Prostate gland (tissue), 2 donors: ENCODE results near the gene ZBTB47. TPM values are rescaled to one million over a fixed set of nuclear protein-coding genes. Genes with fewer than 3 reads are reported as not detected.

ENCODE experiments used
- DNase-seq: peaks from one replicate; pipeline ENCODE4 v3.0.0-alpha.2; 2019; ENCODE audit warnings: low spot score
- H3K27ac ChIP-seq, 2 donors: fragments of 200-600 bp; sonication (generic); 2 replicates each; pipeline ENCODE4 v1.5.1; 2017 to 2019
- H3K27me3 ChIP-seq: fragments of 200-600 bp; sonication (generic); replicated peaks from 2 replicates; pipeline ENCODE4 v1.5.1; 2019; ENCODE audit not compliant: insufficient read depth
- H3K36me3 ChIP-seq, 2 donors: fragments of 200-600 bp; sonication (generic); 1 replicate in 1 of 2; 2 replicates in 1 of 2; pipeline versions ENCODE4 v1.5.1 to v1.8.1; 2017 to 2019
- H3K4me1 ChIP-seq: fragments of 200-600 bp; sonication (generic); replicated peaks from 2 replicates; pipeline ENCODE4 v1.5.1; 2019
- H3K4me3 ChIP-seq, 2 donors: fragments of 200-600 bp; sonication (generic); 2 replicates each; pipeline ENCODE4 v1.5.1; 2017 to 2019
- H3K9me3 ChIP-seq: fragments of 200-600 bp; sonication (generic); 2 replicates; pipeline ENCODE4 v1.5.1; 2017
- CTCF ChIP-seq, 4 experiments: fragments of 200-600 bp in 2 of 4; fragments of 450-650 bp in 2 of 4; sonication (generic) in 2 of 4; IDR thresholded peaks; 1 replicate in 3 of 4; 2 replicates in 1 of 4; pipeline ENCODE4 v1.5.1; 2016 to 2019; ENCODE audit warnings: antibody characterized with exemption in 4 of 4, mild to moderate bottlenecking in 2 of 4, moderate library complexity in 2 of 4
- POLR2A ChIP-seq: fragments of 450-650 bp; IDR thresholded peaks from one replicate; pipeline ENCODE4 v1.6.1; 2016; ENCODE audit warnings: antibody characterized with exemption, mild to moderate bottlenecking
- POLR2AphosphoS5 ChIP-seq: sonication (generic); formaldehyde crosslinking; IDR thresholded peaks from one replicate; pipeline ENCODE4 v1.6.1; 2017; ENCODE audit warnings: antibody characterized with exemption
- WGBS: methylation state at CpG from one replicate; pipeline ENCODE4 v1.1.5; 2018; 5-methylcytosine and 5-hydroxymethylcytosine counted together
- intact Hi-C: fragments of 100-400 bp; cut with DNase I; formaldehyde crosslinking; loops from one replicate; pipeline ENCODE4 v1.14.2; 2022
- total RNA-seq, 2 donors: library from RNA; depleted of rRNA; stranded (reverse); fragments of >200 nt; gene quantifications; one replicate each; pipeline ENCODE4 v1.1.0, GENCODE V29; 2016

ZBTB47 gene
- total RNA-seq = 10 to 100 TPM; 22.1 to 38.0 TPM

GRCh38 chr3:42653560-42654330 is at the start of gene ZBTB47:
TSS of gene ZBTB47 (plus strand) at chr3:42653697. CDS start at chr3:42658356, 4,659 bp downstream.
- H3K27me3 ChIP-seq = no peaks in the 10 kb centered on the region
- H3K4me3 ChIP-seq = peak within 1 kb of the TSS; percentile 64 to 68
- no peaks in the 10 kb centered on the region for H3K36me3 ChIP-seq
- intact Hi-C loops = loop anchor here (2.0 kb wide), 2 partner anchors 53 to 93 kb away; partner anchors contain the start of gene NKTR
- no peaks in the 10 kb centered on the region for H3K4me1 ChIP-seq
- H3K9me3 ChIP-seq = no peaks in the 10 kb centered on the region
- no peak for DNase-seq
- no peak for TF ChIP-seq CTCF (IDR thresholded peaks at IDR 0.05)
- H3K27ac ChIP-seq = peak within 1 kb of the TSS; percentile 85 to 90
- WGBS = under 1% methylated on average over 27 of the region's 31 CpGs

- intact Hi-C loops = loop anchor here (5.0 kb wide), 1 partner anchor 142 kb away; no protein-coding TSS in a partner anchor
- no peaks in the 10 kb centered on the region for H3K27me3 ChIP-seq
- TF ChIP-seq CTCF (IDR thresholded peaks at IDR 0.05) = no peak
- TF ChIP-seq POLR2A = no peak
- peaks cover 4% of the 10 kb centered on the region for H3K4me1 ChIP-seq
- H3K9me3 ChIP-seq = no peaks in the 10 kb centered on the region
- no peak overlapping the region for H3K27ac ChIP-seq
- DNase-seq = no peak
- 50% methylated on average over 5 of the region's 5 CpGs for WGBS
- no peaks in the 10 kb centered on the region for H3K36me3 ChIP-seq
- no peak overlapping the region for H3K4me3 ChIP-seq
Observed at GRCh38 chr3:42605546-42606173, 47.8 kb upstream of the ZBTB47 start.

GRCh38 chr3:42608581-42608980 is 44.9 kb upstream of the ZBTB47 start:
- Histone ChIP-seq H3K27ac (no peak overlapping the region), H3K9me3 (no peaks in the 10 kb centered on the region), H3K27me3 (no peaks in the 10 kb centered on the region), H3K4me3 (no peak overlapping the region), H3K36me3 (no peaks in the 10 kb centered on the region), H3K4me1 (no peaks in the 10 kb centered on the region)
- DNase-seq = no peak
- 18% methylated on average over 5 of the region's 5 CpGs for WGBS
- intact Hi-C loops = loop anchor here (5.0 kb wide), 1 partner anchor 139 kb away; no protein-coding TSS in a partner anchor
- TF ChIP-seq CTCF (IDR thresholded peaks at IDR 0.05) = no peak
- no peak for TF ChIP-seq POLR2A
- TF ChIP-seq POLR2AphosphoS5 = no peak

GRCh38 chr3:42610976-42611375 is 42.5 kb upstream of the ZBTB47 start:
- no peak for TF ChIP-seq POLR2AphosphoS5
- no peak for TF ChIP-seq CTCF (IDR thresholded peaks at IDR 0.05)
- no peak for TF ChIP-seq POLR2A
- H3K27ac ChIP-seq = no peak overlapping the region
- H3K9me3 ChIP-seq = no peaks in the 10 kb centered on the region
- WGBS = 100% methylated on average over 1 of the region's 1 CpG
- peaks cover 4% of the 10 kb centered on the region for H3K4me1 ChIP-seq
- intact Hi-C loops = no loop called here
- no peak overlapping the region for H3K4me3 ChIP-seq
- no peaks in the 10 kb centered on the region for H3K27me3 ChIP-seq
- H3K36me3 ChIP-seq = no peaks in the 10 kb centered on the region
- DNase-seq = no peak
